HTERT RPE-1 (cell line): ENCODE data around the gene PCDHA1.

ENCODE experiments used
- in situ Hi-C: fragments of 300-500 bp; cut with MboI; formaldehyde crosslinking; loops from 4 replicates; pipeline ENCODE4 v1.14.3; 2020; ENCODE audit warnings: low sequenced_read_pairs

The PCDHA1 gene

DNA sequence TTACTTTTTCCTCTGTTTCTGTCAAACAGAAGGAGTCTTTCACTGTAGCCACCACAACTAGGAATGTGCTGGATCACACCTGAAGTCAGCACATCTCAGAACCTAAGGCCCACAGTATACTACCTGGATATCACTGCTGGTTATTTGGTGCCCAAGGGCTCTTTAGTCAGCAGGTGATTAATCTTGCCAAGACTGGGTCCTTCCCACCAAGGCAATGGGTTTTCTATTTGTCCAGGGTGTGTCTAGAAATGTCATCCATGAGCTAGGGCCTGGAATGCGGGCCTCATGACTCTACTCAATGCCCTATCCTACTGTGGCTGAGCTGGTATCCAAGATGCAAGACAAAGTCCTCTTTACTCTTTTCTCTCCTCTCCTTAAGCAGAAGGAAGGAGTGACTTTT, 130.4 kb downstream of the PCDHA1 start:
- in situ Hi-C loops, result no loop called here

- in situ Hi-C loops, result no loop called here
These were observed 137.7 kb downstream of the PCDHA1 start for GRCh38 chr5:140923601-140924000.

DNA sequence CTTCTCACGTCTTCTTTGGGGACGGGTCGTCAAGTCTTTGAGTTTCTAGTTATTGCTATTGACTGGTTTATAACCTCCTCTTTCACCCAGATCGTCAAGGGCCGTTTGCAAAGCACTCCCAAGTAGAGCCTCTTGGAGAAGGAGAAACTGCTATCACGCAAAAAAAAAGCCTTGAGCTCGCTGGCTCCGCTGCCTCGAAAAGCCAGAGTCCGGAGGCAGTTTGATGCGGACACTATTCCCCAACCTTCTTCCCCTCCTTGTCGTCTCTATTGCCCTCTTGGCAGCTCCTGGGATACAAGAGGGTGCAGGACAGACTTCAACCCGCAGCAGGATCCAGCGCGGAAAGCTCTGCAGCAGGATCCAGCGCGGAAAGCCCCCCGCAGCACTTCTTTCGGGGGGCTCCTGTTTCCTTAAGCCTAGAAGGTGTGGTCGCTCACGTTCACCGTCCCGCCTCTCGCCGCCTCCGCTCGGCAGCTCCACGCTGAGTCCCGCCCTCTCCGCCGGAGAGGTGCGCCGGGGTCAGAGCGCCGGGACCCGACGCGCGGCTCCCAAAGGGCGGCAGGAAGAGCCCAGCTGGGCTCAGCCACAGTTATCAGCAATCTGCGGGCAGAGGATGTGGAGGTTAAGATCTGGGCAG, 140.0 kb downstream of the PCDHA1 start, which contains the start of gene PCDHAC1:
Gene PCDHAC1 (plus strand): TSS at position 494 of the 637 bp plus-strand sequence. CDS start 594 bp downstream, outside the sequence.
- in situ Hi-C loops, result no loop called here

- in situ Hi-C loops, result no loop called here
These were observed 140.7 kb downstream of the PCDHA1 start for GRCh38 chr5:140926443-140927227.

DNA sequence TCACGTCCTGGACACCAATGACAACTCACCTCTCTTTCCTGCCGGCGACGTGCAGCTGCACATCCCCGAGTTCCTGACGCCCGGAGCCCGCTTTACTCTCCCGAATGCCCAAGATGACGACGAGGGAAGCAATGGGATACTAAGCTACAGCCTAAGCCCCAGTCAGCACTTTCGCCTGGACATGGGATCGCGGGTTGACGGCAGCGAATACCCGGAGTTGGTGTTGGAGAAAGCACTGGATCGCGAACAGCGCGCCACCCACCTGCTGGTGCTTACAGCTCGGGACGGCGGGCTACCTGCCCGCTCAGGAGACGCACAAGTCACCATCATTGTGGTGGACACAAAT, 141.3 kb downstream of the PCDHA1 start:
- in situ Hi-C loops, result no loop called here

GRCh38 chr5:140934964-140935606, 149.1 kb downstream of the PCDHA1 start:
- in situ Hi-C loops, result no loop called here

- in situ Hi-C loops, result no loop called here
These were observed 160.6 kb downstream of the PCDHA1 start for GRCh38 chr5:140946578-140946977.

DNA sequence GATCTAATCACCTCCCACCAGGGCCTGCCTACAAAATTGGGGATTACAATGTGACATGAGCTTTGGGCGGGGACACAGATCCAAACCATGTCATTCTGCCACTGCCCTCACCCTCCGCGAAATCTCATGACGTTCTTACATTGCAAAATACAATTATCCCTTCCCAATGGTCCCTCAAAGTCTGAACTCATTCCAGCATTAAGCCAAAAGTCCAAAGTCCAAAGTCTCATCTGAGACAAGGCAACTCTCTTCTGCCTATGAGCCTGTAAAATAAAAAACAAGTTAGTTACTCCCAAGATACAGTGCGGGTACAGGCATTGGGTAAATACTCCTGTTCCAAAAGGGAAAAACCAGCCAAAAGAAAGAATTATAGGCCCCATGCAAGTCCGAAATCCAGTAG, 165.7 kb downstream of the PCDHA1 start:
- in situ Hi-C loops, result no loop called here

- in situ Hi-C loops, result no loop called here
These were observed 167.3 kb downstream of the PCDHA1 start for GRCh38 chr5:140953234-140953633.

DNA sequence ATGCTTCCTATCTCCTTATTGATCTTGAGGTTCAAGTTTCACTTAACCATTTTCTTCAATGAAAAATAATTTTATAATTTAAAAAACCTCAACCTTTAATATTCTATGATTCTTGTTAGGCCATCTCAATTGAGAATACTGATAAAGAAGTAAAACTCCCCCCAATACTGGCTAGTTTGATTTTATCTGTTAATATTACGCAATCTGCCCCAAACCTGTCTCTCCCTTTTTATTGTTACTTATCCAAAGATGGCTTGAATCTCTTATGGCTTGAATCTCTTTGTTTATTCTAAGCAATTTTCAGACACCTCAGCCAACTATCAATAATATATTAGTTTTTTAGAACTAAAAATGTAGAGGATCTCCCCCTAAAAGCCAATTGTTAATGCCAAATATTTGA, 176.2 kb downstream of the PCDHA1 start:
- in situ Hi-C loops, result no loop called here

- in situ Hi-C loops, result no loop called here
These were observed 178.4 kb downstream of the PCDHA1 start for GRCh38 chr5:140964356-140964755.

DNA sequence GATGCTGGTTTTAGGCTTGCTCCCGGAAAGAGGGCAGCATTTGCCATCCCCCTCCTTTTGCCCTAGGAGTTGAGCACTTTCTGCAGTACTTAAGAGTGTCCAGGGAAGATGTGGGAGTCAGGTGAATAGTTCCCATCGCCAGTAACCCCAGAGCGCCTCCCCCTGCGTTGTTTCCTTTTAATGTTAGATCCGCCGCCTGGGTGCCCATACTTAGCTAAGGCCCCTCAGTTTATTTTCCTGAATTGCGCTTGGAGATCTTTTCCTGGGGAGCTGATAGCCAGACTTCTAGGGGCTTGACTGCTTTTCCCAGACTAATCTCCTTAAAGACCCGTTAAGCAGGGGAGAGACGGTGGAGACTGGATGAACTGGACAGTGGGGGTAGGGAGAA, 180.0 kb downstream of the PCDHA1 start:
- in situ Hi-C loops, result no loop called here

DNA sequence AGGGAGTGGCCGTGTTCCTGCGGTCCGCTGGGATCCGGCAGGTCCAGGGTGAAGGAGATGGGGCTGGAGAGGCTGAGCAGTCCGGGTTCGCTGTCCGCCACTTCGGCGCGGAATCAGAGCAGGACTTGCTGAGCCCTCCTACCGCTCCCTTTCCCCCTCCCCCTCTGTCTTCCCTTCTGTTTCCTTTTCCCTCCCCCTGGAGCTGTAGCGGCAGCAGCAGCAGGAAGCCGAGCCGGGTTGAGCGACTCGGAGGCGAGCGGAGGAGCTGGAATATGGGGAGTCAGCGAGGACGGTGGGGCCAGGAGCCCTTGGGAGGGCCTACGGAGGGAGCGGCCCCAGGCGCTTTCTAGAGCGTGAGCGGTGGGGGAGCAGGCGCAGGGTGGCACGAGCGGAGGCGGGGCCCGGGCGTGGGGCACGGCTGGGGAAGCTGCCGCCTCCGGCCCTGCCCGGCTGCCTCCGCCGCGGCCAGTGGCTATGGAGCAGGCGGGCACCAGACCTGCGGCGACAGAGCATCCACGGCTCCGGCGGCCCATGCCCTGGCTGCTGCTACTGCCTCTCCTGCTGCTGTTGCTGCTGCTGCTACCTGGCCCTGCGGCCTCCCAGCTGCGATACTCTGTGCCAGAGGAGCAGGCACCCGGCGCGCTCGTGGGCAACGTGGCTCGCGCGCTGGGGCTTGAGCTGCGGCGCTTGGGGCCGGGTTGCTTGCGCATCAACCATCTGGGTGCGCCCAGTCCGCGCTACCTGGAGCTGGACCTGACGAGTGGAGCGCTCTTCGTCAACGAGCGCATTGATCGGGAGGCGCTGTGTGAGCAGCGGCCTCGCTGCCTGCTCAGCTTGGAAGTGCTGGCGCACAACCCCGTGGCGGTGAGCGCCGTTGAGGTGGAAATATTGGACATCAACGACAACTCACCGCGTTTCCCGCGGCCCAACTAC, 180.6 kb downstream of the PCDHA1 start, which contains the start of gene PCDHAC2:
Gene PCDHAC2 (plus strand): TSS at position 184 of the 933 bp plus-strand sequence. CDS start 291 bp downstream, at position 475.
- in situ Hi-C loops, result no loop called here

GRCh38 chr5:140967226-140967893, 181.4 kb downstream of the PCDHA1 start:
- in situ Hi-C loops, result no loop called here

DNA sequence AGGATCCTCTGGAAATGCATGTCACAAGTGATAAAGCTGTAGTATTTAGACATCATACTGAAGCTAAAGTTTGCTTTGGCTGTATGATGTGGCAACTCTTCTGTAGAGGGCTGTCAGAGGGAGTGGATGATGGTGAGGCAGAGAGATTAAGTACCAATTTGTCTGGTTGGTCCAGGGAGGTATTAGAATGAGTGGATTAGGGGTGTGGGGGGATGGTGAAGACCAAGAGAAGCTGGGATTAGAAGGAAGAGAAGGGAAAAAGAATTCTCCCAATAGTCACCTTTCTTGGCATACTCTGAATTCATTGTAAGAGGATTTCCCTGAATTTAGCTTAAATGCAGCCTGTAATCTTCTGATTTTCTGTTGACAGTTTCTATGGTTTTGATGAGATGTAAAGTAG, 183.9 kb downstream of the PCDHA1 start:
- in situ Hi-C loops, result no loop called here

DNA sequence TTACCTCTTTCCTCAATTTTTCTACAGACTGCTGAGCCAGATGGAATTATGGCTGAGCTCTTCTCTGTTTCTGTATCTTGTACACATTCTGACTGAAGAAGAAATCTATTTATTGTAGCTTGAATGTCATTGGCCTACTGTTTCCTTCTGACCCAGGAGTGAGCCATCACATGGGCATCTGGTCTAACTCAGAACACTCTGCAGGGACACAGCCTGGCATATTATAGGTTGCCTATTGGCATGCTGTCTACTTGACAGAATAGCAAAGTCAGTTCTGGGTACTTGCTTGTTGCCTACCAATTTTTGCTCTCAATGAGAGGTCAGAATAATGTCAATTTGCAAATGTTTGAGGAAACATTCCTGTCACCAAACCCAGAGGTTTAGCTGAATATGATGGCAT, 187.6 kb downstream of the PCDHA1 start:
- in situ Hi-C loops, result no loop called here

DNA sequence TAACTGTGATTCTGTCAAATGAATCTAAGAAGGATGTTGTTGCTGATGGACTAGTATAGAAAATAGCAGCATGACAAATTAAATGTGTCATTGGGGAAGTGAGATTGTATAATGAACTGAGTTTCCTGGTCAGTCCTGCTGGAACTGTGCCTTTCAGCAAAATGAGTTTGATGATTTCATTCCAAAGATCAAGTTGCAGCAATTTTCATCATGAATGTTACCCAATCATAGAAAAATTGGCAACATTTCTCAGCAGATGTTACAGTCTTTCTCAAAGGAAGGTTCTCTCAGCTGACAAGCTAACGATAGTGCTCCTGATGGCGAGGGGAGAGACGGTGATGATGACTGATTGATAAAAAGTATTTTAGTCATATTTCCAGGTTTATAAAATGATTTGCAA, 191.1 kb downstream of the PCDHA1 start:
- in situ Hi-C loops, result no loop called here

- in situ Hi-C loops, result no loop called here
These were observed 192.3 kb downstream of the PCDHA1 start for GRCh38 chr5:140978260-140978659.

- in situ Hi-C loops, result no loop called here
These were observed 193.0 kb downstream of the PCDHA1 start for GRCh38 chr5:140978983-140979382.

DNA sequence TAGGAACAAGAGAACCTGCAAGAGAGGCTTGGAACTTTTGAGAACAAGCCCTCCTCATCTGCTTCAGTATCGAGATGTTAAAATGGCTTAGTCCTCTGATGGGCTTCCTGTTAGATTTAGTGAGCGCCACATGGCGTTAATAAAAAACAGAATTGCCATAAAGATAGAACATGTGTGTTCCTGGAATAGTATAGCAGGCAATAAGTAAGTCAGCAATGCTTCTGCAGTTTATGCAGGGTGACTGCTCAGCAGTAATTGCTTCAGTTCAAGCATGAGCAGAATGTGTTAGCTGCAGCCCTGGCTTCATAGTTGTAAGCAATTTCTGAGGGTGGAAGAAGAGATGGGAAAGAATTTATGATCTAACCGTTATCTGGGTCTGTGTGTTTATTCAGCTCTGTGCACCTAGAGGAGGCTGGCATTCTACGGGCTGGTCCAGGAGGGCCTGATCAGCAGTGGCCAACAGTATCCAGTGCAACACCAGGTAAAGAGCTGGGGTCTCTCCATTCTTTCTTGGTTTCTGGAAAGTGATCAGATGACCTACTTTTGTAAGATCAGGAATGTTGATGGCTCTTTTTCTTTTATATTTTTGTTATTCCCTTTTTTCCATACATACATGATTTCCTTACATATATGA, 196.3 kb downstream of the PCDHA1 start:
- in situ Hi-C loops, result no loop called here
